ENCODE results near the gene CTNNA2.

CTNNA2 gene

GRCh38 chr2:79780781-79781180, 267.9 kb downstream of the CTNNA2 start:
- H3K4me3 ChIP-seq (ENCODE audit: low read depth, low read length): no peak overlapping the region
- H3K36me3 ChIP-seq (ENCODE audit: insufficient read depth, low read length): no peaks in the 10 kb centered on the region
- H3K27me3 ChIP-seq (ENCODE audit: insufficient read depth, low read length): no peaks in the 10 kb centered on the region
- no peaks in the 10 kb centered on the region for H3K4me1 ChIP-seq (ENCODE audit: control insufficient read depth, insufficient read depth, low read length, unreplicated experiment)
- H3K27ac ChIP-seq (ENCODE audit: low read depth, low read length): no peak overlapping the region
- H2AFZ ChIP-seq (ENCODE audit: low read length, unreplicated experiment): no peak overlapping the region
- no peaks in the 10 kb centered on the region for H3K79me2 ChIP-seq (ENCODE audit: control insufficient read depth, insufficient read depth, low read length, unreplicated experiment)

- no peak overlapping the region for H3K4me3 ChIP-seq (ENCODE audit: low read depth, low read length)
- H2AFZ ChIP-seq (ENCODE audit: low read length, unreplicated experiment): no peak overlapping the region
- H3K4me1 ChIP-seq (ENCODE audit: control insufficient read depth, insufficient read depth, low read length, unreplicated experiment): no peaks in the 10 kb centered on the region
- H3K27me3 ChIP-seq (ENCODE audit: insufficient read depth, low read length): no peaks in the 10 kb centered on the region
- no peaks in the 10 kb centered on the region for H3K36me3 ChIP-seq (ENCODE audit: insufficient read depth, low read length)
- H3K79me2 ChIP-seq (ENCODE audit: control insufficient read depth, insufficient read depth, low read length, unreplicated experiment): no peaks in the 10 kb centered on the region
- no peak overlapping the region for H3K27ac ChIP-seq (ENCODE audit: low read depth, low read length)
These were observed 270.0 kb downstream of the CTNNA2 start for GRCh38 chr2:79782576-79783452.

- Histone ChIP-seq H3K27me3 (ENCODE audit: insufficient read depth, low read length) (no peaks in the 10 kb centered on the region), H3K79me2 (ENCODE audit: control insufficient read depth, insufficient read depth, low read length, unreplicated experiment) (no peaks in the 10 kb centered on the region), H3K36me3 (ENCODE audit: insufficient read depth, low read length) (no peaks in the 10 kb centered on the region), H3K4me1 (ENCODE audit: control insufficient read depth, insufficient read depth, low read length, unreplicated experiment) (no peaks in the 10 kb centered on the region), H3K27ac (ENCODE audit: low read depth, low read length) (no peak overlapping the region), H3K4me3 (ENCODE audit: low read depth, low read length) (no peak overlapping the region), H2AFZ (ENCODE audit: low read length, unreplicated experiment) (no peak overlapping the region)
These were observed 276.3 kb downstream of the CTNNA2 start for GRCh38 chr2:79788952-79789651.

GRCh38 chr2:79789811-79790210, 277.0 kb downstream of the CTNNA2 start:
- no peaks in the 10 kb centered on the region for H3K27me3 ChIP-seq (ENCODE audit: insufficient read depth, low read length)
- no peak overlapping the region for H3K4me3 ChIP-seq (ENCODE audit: low read depth, low read length)
- no peaks in the 10 kb centered on the region for H3K36me3 ChIP-seq (ENCODE audit: insufficient read depth, low read length)
- no peak overlapping the region for H3K27ac ChIP-seq (ENCODE audit: low read depth, low read length)
- no peaks in the 10 kb centered on the region for H3K4me1 ChIP-seq (ENCODE audit: control insufficient read depth, insufficient read depth, low read length, unreplicated experiment)
- H3K79me2 ChIP-seq (ENCODE audit: control insufficient read depth, insufficient read depth, low read length, unreplicated experiment): no peaks in the 10 kb centered on the region
- no peak overlapping the region for H2AFZ ChIP-seq (ENCODE audit: low read length, unreplicated experiment)

- Histone ChIP-seq H3K27me3 (ENCODE audit: insufficient read depth, low read length) (no peaks in the 10 kb centered on the region), H3K36me3 (ENCODE audit: insufficient read depth, low read length) (no peaks in the 10 kb centered on the region), H3K4me3 (ENCODE audit: low read depth, low read length) (no peak overlapping the region), H2AFZ (ENCODE audit: low read length, unreplicated experiment) (no peak overlapping the region), H3K79me2 (ENCODE audit: control insufficient read depth, insufficient read depth, low read length, unreplicated experiment) (no peaks in the 10 kb centered on the region), H3K27ac (ENCODE audit: low read depth, low read length) (no peak overlapping the region), H3K4me1 (ENCODE audit: control insufficient read depth, insufficient read depth, low read length, unreplicated experiment) (no peaks in the 10 kb centered on the region)
These were observed 279.2 kb downstream of the CTNNA2 start for GRCh38 chr2:79792090-79792489.

- Histone ChIP-seq H3K36me3 (ENCODE audit: insufficient read depth, low read length) (no peaks in the 10 kb centered on the region), H3K4me1 (ENCODE audit: control insufficient read depth, insufficient read depth, low read length, unreplicated experiment) (no peaks in the 10 kb centered on the region), H2AFZ (ENCODE audit: low read length, unreplicated experiment) (no peak overlapping the region), H3K4me3 (ENCODE audit: low read depth, low read length) (no peak overlapping the region), H3K27ac (ENCODE audit: low read depth, low read length) (no peak overlapping the region), H3K79me2 (ENCODE audit: control insufficient read depth, insufficient read depth, low read length, unreplicated experiment) (no peaks in the 10 kb centered on the region), H3K27me3 (ENCODE audit: insufficient read depth, low read length) (no peaks in the 10 kb centered on the region)
These were observed 280.2 kb downstream of the CTNNA2 start for GRCh38 chr2:79793006-79793405.

GRCh38 chr2:79796641-79797040, 283.8 kb downstream of the CTNNA2 start:
- Histone ChIP-seq H3K27ac (ENCODE audit: low read depth, low read length) (no peak overlapping the region), H2AFZ (ENCODE audit: low read length, unreplicated experiment) (no peak overlapping the region), H3K27me3 (ENCODE audit: insufficient read depth, low read length) (no peaks in the 10 kb centered on the region), H3K4me1 (ENCODE audit: control insufficient read depth, insufficient read depth, low read length, unreplicated experiment) (no peaks in the 10 kb centered on the region), H3K36me3 (ENCODE audit: insufficient read depth, low read length) (no peaks in the 10 kb centered on the region), H3K79me2 (ENCODE audit: control insufficient read depth, insufficient read depth, low read length, unreplicated experiment) (no peaks in the 10 kb centered on the region), H3K4me3 (ENCODE audit: low read depth, low read length) (no peak overlapping the region)

- Histone ChIP-seq H3K27me3 (ENCODE audit: insufficient read depth, low read length) (no peaks in the 10 kb centered on the region), H3K79me2 (ENCODE audit: control insufficient read depth, insufficient read depth, low read length, unreplicated experiment) (no peaks in the 10 kb centered on the region), H3K4me3 (ENCODE audit: low read depth, low read length) (no peak overlapping the region), H3K4me1 (ENCODE audit: control insufficient read depth, insufficient read depth, low read length, unreplicated experiment) (no peaks in the 10 kb centered on the region), H3K36me3 (ENCODE audit: insufficient read depth, low read length) (no peaks in the 10 kb centered on the region), H3K27ac (ENCODE audit: low read depth, low read length) (no peak overlapping the region), H2AFZ (ENCODE audit: low read length, unreplicated experiment) (no peak overlapping the region)
These were observed 285.9 kb downstream of the CTNNA2 start for GRCh38 chr2:79798776-79799175.

- H3K4me3 ChIP-seq (ENCODE audit: low read depth, low read length): no peak overlapping the region
- no peaks in the 10 kb centered on the region for H3K4me1 ChIP-seq (ENCODE audit: control insufficient read depth, insufficient read depth, low read length, unreplicated experiment)
- no peaks in the 10 kb centered on the region for H3K27me3 ChIP-seq (ENCODE audit: insufficient read depth, low read length)
- no peaks in the 10 kb centered on the region for H3K79me2 ChIP-seq (ENCODE audit: control insufficient read depth, insufficient read depth, low read length, unreplicated experiment)
- H3K36me3 ChIP-seq (ENCODE audit: insufficient read depth, low read length): no peaks in the 10 kb centered on the region
- no peak overlapping the region for H2AFZ ChIP-seq (ENCODE audit: low read length, unreplicated experiment)
- H3K27ac ChIP-seq (ENCODE audit: low read depth, low read length): no peak overlapping the region
These were observed 286.9 kb downstream of the CTNNA2 start for GRCh38 chr2:79799729-79800128.

GRCh38 chr2:79801082-79801481, 288.2 kb downstream of the CTNNA2 start:
- Histone ChIP-seq H3K27me3 (ENCODE audit: insufficient read depth, low read length) (no peaks in the 10 kb centered on the region), H3K27ac (ENCODE audit: low read depth, low read length) (no peak overlapping the region), H3K4me3 (ENCODE audit: low read depth, low read length) (no peak overlapping the region), H2AFZ (ENCODE audit: low read length, unreplicated experiment) (no peak overlapping the region), H3K4me1 (ENCODE audit: control insufficient read depth, insufficient read depth, low read length, unreplicated experiment) (no peaks in the 10 kb centered on the region), H3K79me2 (ENCODE audit: control insufficient read depth, insufficient read depth, low read length, unreplicated experiment) (no peaks in the 10 kb centered on the region), H3K36me3 (ENCODE audit: insufficient read depth, low read length) (no peaks in the 10 kb centered on the region)

- H3K79me2 ChIP-seq (ENCODE audit: control insufficient read depth, insufficient read depth, low read length, unreplicated experiment): no peaks in the 10 kb centered on the region
- no peaks in the 10 kb centered on the region for H3K36me3 ChIP-seq (ENCODE audit: insufficient read depth, low read length)
These were observed 304.4 kb downstream of the CTNNA2 start for GRCh38 chr2:79817288-79817687.

More at GRCh38 chr2:79817288-79817687, 304.4 kb downstream of the CTNNA2 start:
- H3K27me3 ChIP-seq (ENCODE audit: insufficient read depth, low read length): no peaks in the 10 kb centered on the region
- H3K4me1 ChIP-seq (ENCODE audit: control insufficient read depth, insufficient read depth, low read length, unreplicated experiment): no peaks in the 10 kb centered on the region
- H3K4me3 ChIP-seq (ENCODE audit: low read depth, low read length): no peak overlapping the region
- H3K27ac ChIP-seq (ENCODE audit: low read depth, low read length): no peak overlapping the region
- no peak overlapping the region for H2AFZ ChIP-seq (ENCODE audit: low read length, unreplicated experiment)

All from ACC112 (cell line).